Hepatocyte (in vitro differentiated cells): ENCODE data around the gene HNF4A. TPM values are rescaled to one million over a fixed set of nuclear protein-coding genes. Genes with fewer than 3 reads are reported as not detected.
A peak's percentile ranks its signal among the peaks of the same experiment; 100 is the strongest.

ENCODE experiments used
- DNase-seq: peaks from one replicate; pipeline ENCODE4 v3.0.0-alpha.2; 2016; ENCODE audit warnings: low spot score
- H2AFZ ChIP-seq: fragments of 200-600 bp; sonication (generic); 2 replicates; pipeline ENCODE4 v1.6.0; 2016; ENCODE audit warnings: antibody characterized with exemption, mild to moderate bottlenecking
- H3K27ac ChIP-seq: fragments of 200-600 bp; sonication (generic); 2 replicates; pipeline ENCODE4 v1.5.1; 2016; ENCODE audit warnings: mild to moderate bottlenecking
- H3K27me3 ChIP-seq: fragments of 200-600 bp; sonication (generic); 2 replicates; pipeline ENCODE4 v1.6.1; 2016
- H3K36me3 ChIP-seq: fragments of 200-600 bp; sonication (generic); replicated peaks from 2 replicates; pipeline ENCODE4 v1.5.1; 2016; ENCODE audit warnings: low read depth; ENCODE audit not compliant: insufficient read depth
- H3K4me1 ChIP-seq: fragments of 200-600 bp; sonication (generic); 2 replicates; pipeline ENCODE4 v1.5.1; 2016; ENCODE audit warnings: mild to moderate bottlenecking, moderate library complexity; ENCODE audit not compliant: insufficient read depth
- H3K4me2 ChIP-seq: fragments of 200-600 bp; sonication (generic); 2 replicates; pipeline ENCODE4 v1.6.0; 2016
- H3K4me3 ChIP-seq: fragments of 200-600 bp; sonication (generic); 2 replicates; pipeline ENCODE4 v1.5.1; 2016; ENCODE audit warnings: mild to moderate bottlenecking
- H3K79me2 ChIP-seq: fragments of 200-600 bp; sonication (generic); 2 replicates; pipeline ENCODE4 v1.6.0; 2017; ENCODE audit warnings: mild to moderate bottlenecking
- H3K9me2 ChIP-seq: fragments of 200-600 bp; sonication (generic); replicated peaks from 2 replicates; pipeline ENCODE4 v1.6.0; 2017; ENCODE audit warnings: mild to moderate bottlenecking; ENCODE audit not compliant: insufficient read depth
- H3K9me3 ChIP-seq: fragments of 200-600 bp; sonication (generic); 2 replicates; pipeline ENCODE4 v1.5.1; 2016; ENCODE audit warnings: low read depth, mild to moderate bottlenecking
- H4K20me1 ChIP-seq: fragments of 200-600 bp; sonication (generic); 2 replicates; pipeline ENCODE4 v1.6.0; 2016; ENCODE audit warnings: mild to moderate bottlenecking; ENCODE audit not compliant: insufficient read depth, poor library complexity, severe bottlenecking
- EZH2 ChIP-seq: fragments of 200-600 bp; sonication (generic); IDR thresholded peaks from 2 replicates; pipeline ENCODE4 v1.6.1; 2016; ENCODE audit warnings: antibody characterized with exemption, mild to moderate bottlenecking, borderline replicate concordance
- EZH2phosphoT487 ChIP-seq: fragments of 200-600 bp; sonication (generic); IDR thresholded peaks from one replicate; pipeline ENCODE4 v1.6.1; 2018; ENCODE audit warnings: antibody characterized with exemption, mild to moderate bottlenecking, low read depth, moderate library complexity; ENCODE audit not compliant: unreplicated experiment, severe bottlenecking
- WGBS: methylation state at CpG from one replicate; pipeline ENCODE4 v1.1.6; 2016; ENCODE audit warnings: low lambda C conversion rate; ENCODE audit errors: missing lambda C conversion rate; 5-methylcytosine and 5-hydroxymethylcytosine counted together
- polyA plus RNA-seq: library from polyadenylated mRNA; unstranded; fragments of >200 nt; fragmentation: Nextera tagmentation; extraction: Ambion mirVana; gene quantifications from 2 replicates; pipeline ENCODE4 v1.2.1, GENCODE V29; 2016
- total RNA-seq: library from RNA; depleted of rRNA; stranded (reverse); fragments of >200 nt; gene quantifications from 2 replicates; pipeline ENCODE4 v1.2.3, GENCODE V29; 2014
- TF ChIP-seq, protein P1 (sequence below): fragments of 200-600 bp; sonication (generic); IDR thresholded peaks from 2 replicates; pipeline ENCODE4 v1.5.1; 2016; ENCODE audit warnings: antibody characterized with exemption, mild to moderate bottlenecking; ENCODE audit not compliant: poor library complexity

The HNF4A gene
- total and polyA plus RNA-seq, 2 experiments from 2014 or later: 38.2 to 88.0 TPM

GRCh38 chr20:44429419-44430269 is 74.1 kb downstream of the HNF4A start:
- TF ChIP-seq EZH2phosphoT487 (no peak), EZH2 (no peak)
- TF ChIP-seq, protein P1, sequence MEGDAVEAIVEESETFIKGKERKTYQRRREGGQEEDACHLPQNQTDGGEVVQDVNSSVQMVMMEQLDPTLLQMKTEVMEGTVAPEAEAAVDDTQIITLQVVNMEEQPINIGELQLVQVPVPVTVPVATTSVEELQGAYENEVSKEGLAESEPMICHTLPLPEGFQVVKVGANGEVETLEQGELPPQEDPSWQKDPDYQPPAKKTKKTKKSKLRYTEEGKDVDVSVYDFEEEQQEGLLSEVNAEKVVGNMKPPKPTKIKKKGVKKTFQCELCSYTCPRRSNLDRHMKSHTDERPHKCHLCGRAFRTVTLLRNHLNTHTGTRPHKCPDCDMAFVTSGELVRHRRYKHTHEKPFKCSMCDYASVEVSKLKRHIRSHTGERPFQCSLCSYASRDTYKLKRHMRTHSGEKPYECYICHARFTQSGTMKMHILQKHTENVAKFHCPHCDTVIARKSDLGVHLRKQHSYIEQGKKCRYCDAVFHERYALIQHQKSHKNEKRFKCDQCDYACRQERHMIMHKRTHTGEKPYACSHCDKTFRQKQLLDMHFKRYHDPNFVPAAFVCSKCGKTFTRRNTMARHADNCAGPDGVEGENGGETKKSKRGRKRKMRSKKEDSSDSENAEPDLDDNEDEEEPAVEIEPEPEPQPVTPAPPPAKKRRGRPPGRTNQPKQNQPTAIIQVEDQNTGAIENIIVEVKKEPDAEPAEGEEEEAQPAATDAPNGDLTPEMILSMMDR: no peak
- DNase-seq: no peak
- no peaks in the 10 kb centered on the region for H3K79me2 ChIP-seq
- no peaks in the 10 kb centered on the region for H4K20me1 ChIP-seq
- no peaks in the 10 kb centered on the region for H3K9me2 ChIP-seq
- no peak overlapping the region for H2AFZ ChIP-seq
- H3K27ac ChIP-seq: peak overlapping the region; percentile 54
- no peaks in the 10 kb centered on the region for H3K27me3 ChIP-seq
- no peaks in the 10 kb centered on the region for H3K36me3 ChIP-seq
- H3K9me3 ChIP-seq: no peaks in the 10 kb centered on the region
- H3K4me2 ChIP-seq: no peak overlapping the region
- H3K4me3 ChIP-seq: no peak overlapping the region
- H3K4me1 ChIP-seq: no peaks in the 10 kb centered on the region
- 89% methylated on average over 16 of the region's 17 CpGs for WGBS

- TF ChIP-seq EZH2: no peak
- TF ChIP-seq EZH2phosphoT487: no peak
- TF ChIP-seq, protein P1: no peak
- DNase-seq: no peak
- peak overlapping the region; percentile 81 for H3K27ac ChIP-seq
- no peak overlapping the region for H3K4me3 ChIP-seq
- H3K9me3 ChIP-seq: no peaks in the 10 kb centered on the region
- WGBS: 92% methylated on average over 5 of the region's 7 CpGs
- no peaks in the 10 kb centered on the region for H3K9me2 ChIP-seq
- H3K79me2 ChIP-seq: no peaks in the 10 kb centered on the region
- no peaks in the 10 kb centered on the region for H3K4me1 ChIP-seq
- H3K4me2 ChIP-seq: no peak overlapping the region
- H2AFZ ChIP-seq: no peak overlapping the region
- H4K20me1 ChIP-seq: no peaks in the 10 kb centered on the region
- H3K27me3 ChIP-seq: no peaks in the 10 kb centered on the region
- H3K36me3 ChIP-seq: no peaks in the 10 kb centered on the region
Observed at GRCh38 chr20:44430270-44431065, 75.0 kb downstream of the HNF4A start.

DNA sequence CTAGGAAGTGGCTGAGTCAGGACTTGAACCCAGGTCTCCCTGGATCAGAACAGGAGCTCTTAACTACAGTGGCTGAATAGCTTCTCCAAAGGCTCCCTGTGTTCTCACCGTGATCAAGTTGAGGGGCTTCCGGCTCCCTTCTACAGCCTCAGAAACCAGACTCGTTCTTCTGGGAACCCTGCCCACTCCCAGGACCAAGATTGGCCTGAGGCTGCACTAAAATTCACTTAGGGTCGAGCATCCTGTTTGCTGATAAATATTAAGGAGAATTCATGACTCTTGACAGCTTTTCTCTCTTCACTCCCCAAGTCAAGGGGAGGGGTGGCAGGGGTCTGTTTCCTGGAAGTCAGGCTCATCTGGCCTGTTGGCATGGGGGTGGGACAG is 75.6 kb downstream of the HNF4A start:
- H4K20me1 ChIP-seq: no peaks in the 10 kb centered on the region
- no peaks in the 10 kb centered on the region for H3K79me2 ChIP-seq
- H3K4me2 ChIP-seq: no peak overlapping the region
- H3K27me3 ChIP-seq: no peaks in the 10 kb centered on the region
- no peaks in the 10 kb centered on the region for H3K9me3 ChIP-seq
- no peaks in the 10 kb centered on the region for H3K9me2 ChIP-seq
- H3K4me1 ChIP-seq: no peaks in the 10 kb centered on the region
- H3K36me3 ChIP-seq: no peaks in the 10 kb centered on the region
- peak overlapping the region; percentile 81 for H3K27ac ChIP-seq
- 67% methylated on average over 4 of the region's 4 CpGs for WGBS
- no peak for DNase-seq
- no peak overlapping the region for H3K4me3 ChIP-seq
- no peak for TF ChIP-seq EZH2phosphoT487
- TF ChIP-seq EZH2: no peak
- TF ChIP-seq, protein P1: no peak
- no peak overlapping the region for H2AFZ ChIP-seq
